SK-N-SH treated with all-trans-retinoic acid at 6 μM for 48 hours (cell line): ENCODE results near the gene SPATA25.

Experiments
- ATAC-seq: fragments of 200-7000 bp; cut with Tn5 transposase; 3 replicates; pipeline ENCODE4 v1.9.1; 2020; ENCODE audit warnings: mild to moderate bottlenecking, moderate library complexity
- ARNTL ChIP-seq: fragments of 450-650 bp; formaldehyde crosslinking; IDR thresholded peaks from 2 replicates; pipeline ENCODE4 v1.5.0; 2020; ENCODE audit warnings: low read depth, mild to moderate bottlenecking, moderate library complexity, borderline replicate concordance
- BACH2 ChIP-seq: fragments of 250-450 bp; sonication (Bioruptor Pico); IDR thresholded peaks from 2 replicates; pipeline ENCODE4 v1.9.0; 2021; ENCODE audit warnings: mild to moderate bottlenecking, borderline replicate concordance
- CSDC2 ChIP-seq: fragments of 250-450 bp; sonication (Bioruptor Pico); IDR thresholded peaks from 2 replicates; pipeline ENCODE4 v1.5.0; 2020; ENCODE audit warnings: mild to moderate bottlenecking, moderate library complexity
- ESRRG ChIP-seq: fragments of 250-450 bp; sonication (Bioruptor Pico); IDR thresholded peaks from 2 replicates; pipeline ENCODE4 v1.6.1; 2021; ENCODE audit warnings: mild to moderate bottlenecking
- GLIS3 ChIP-seq: fragments of 250-450 bp; sonication (Bioruptor Pico); IDR thresholded peaks from 2 replicates; pipeline ENCODE4 v1.5.0; 2020; ENCODE audit warnings: mild to moderate bottlenecking, moderate library complexity
- ISL1 ChIP-seq: fragments of 250-450 bp; sonication (Bioruptor Pico); IDR thresholded peaks from 2 replicates; pipeline ENCODE4 v2.1.2; 2022; ENCODE audit warnings: mild to moderate bottlenecking, moderate library complexity
- OSR1 ChIP-seq: fragments of 250-450 bp; sonication (Bioruptor Pico); IDR thresholded peaks from 2 replicates; pipeline ENCODE4 v1.8.0; 2022; ENCODE audit warnings: moderate library complexity, mild to moderate bottlenecking, inconsistent platforms
- PPARA ChIP-seq: fragments of 250-450 bp; sonication (Bioruptor Pico); IDR thresholded peaks from 2 replicates; pipeline ENCODE4 v1.5.0; 2020; ENCODE audit warnings: mild to moderate bottlenecking, borderline replicate concordance
- RARB ChIP-seq: fragments of 250-450 bp; sonication (Bioruptor Pico); IDR thresholded peaks from 2 replicates; pipeline ENCODE4 v1.8.0; 2021; ENCODE audit warnings: mild to moderate bottlenecking, moderate library complexity
- SNAI2 ChIP-seq: fragments of 250-450 bp; sonication (Bioruptor Pico); IDR thresholded peaks from 2 replicates; pipeline ENCODE4 v1.5.0; 2020; ENCODE audit warnings: mild to moderate bottlenecking, moderate library complexity
- TCF4 ChIP-seq: fragments of 250-450 bp; sonication (Bioruptor Pico); IDR thresholded peaks from 2 replicates; pipeline ENCODE4 v1.8.0; 2021; ENCODE audit warnings: mild to moderate bottlenecking, moderate library complexity, borderline replicate concordance
- TOX ChIP-seq: fragments of 250-450 bp; sonication (Bioruptor Pico); IDR thresholded peaks from 2 replicates; pipeline ENCODE4 v1.8.0; 2021; ENCODE audit warnings: mild to moderate bottlenecking, moderate library complexity, borderline replicate concordance
- ZC3H10 ChIP-seq: fragments of 250-450 bp; sonication (Bioruptor Pico); IDR thresholded peaks from 2 replicates; pipeline ENCODE4 v1.5.1; 2021; ENCODE audit warnings: mild to moderate bottlenecking, moderate library complexity
- ZFP3 ChIP-seq: fragments of 250-450 bp; sonication (Bioruptor Pico); IDR thresholded peaks from 2 replicates; pipeline ENCODE4 v1.5.0; 2020; ENCODE audit warnings: mild to moderate bottlenecking, moderate library complexity
- ZNF565 ChIP-seq: fragments of 450-650 bp; formaldehyde crosslinking; conservative IDR thresholded peaks from 2 replicates; pipeline ENCODE4 v1.5.0; 2020; ENCODE audit warnings: low read depth, mild to moderate bottlenecking, moderate library complexity
- ZNF8 ChIP-seq: fragments of 450-650 bp; formaldehyde crosslinking; IDR thresholded peaks from 2 replicates; pipeline ENCODE4 v1.5.0; 2020; ENCODE audit warnings: mild to moderate bottlenecking, moderate library complexity
- TF ChIP-seq, protein P1 (sequence below): fragments of 250-450 bp; sonication (Bioruptor Pico); IDR thresholded peaks from 2 replicates; pipeline ENCODE4 v1.8.0; 2021; ENCODE audit warnings: low read depth, mild to moderate bottlenecking, moderate library complexity, borderline replicate concordance
- TF ChIP-seq, protein P2 (sequence below): fragments of 250-450 bp; sonication (Bioruptor Pico); IDR thresholded peaks from 2 replicates; pipeline ENCODE4 v1.5.1; 2020; ENCODE audit warnings: low read depth, mild to moderate bottlenecking, moderate library complexity
- TF ChIP-seq, protein P3 (sequence below): fragments of 250-450 bp; sonication (Bioruptor Pico); IDR thresholded peaks from 2 replicates; pipeline ENCODE4 v1.5.0; 2020; ENCODE audit warnings: mild to moderate bottlenecking, moderate library complexity
- TF ChIP-seq, protein P4 (sequence below): fragments of 250-450 bp; sonication (Bioruptor Pico); IDR thresholded peaks from 2 replicates; pipeline ENCODE4 v1.5.1; 2021; ENCODE audit warnings: mild to moderate bottlenecking, moderate library complexity

SPATA25 gene

DNA sequence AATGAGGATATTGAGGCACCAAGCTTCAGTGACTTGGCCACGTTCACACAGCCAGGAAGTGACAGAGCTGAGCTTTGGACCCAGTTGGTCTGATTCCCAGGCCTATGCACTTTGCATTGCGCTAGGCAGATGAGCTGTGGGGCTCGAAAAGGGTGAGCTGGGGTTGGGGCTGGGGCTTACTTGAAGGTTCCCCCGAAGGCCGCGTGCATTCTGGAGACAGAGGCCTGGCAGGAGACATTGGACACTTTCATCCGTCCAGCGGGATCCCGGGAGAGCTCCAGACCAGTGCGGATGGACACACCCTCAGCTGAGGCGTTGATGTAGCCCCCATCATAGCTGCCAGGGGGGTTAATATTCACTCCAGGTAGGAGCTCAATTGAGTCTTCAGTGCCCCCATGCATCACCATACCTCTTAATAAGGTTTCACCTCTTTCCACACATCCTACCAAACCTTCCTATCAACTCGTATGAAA lies 21.9 kb upstream of the SPATA25 start:
- ATAC-seq: no peak

DNA sequence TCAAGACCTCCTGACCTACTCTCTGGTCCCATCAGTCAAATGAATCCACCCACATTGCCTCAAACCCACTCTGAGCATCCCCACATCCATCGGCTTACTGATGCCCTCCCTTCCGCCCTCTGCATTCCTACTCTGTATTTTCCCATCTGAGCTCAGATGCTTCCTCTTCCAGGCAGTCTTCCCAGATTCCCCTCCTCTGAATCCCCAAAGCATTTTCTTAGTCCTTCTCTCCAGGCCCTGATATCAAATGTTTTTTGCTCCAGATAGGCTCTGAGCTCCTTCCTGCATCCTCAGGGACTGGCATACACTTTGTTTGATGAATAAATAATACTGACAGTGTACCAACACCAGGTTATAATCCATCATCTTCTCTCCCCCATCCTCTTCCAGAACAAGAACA lies 20.7 kb upstream of the SPATA25 start:
- ATAC-seq: no peak
- TF ChIP-seq, protein P1, sequence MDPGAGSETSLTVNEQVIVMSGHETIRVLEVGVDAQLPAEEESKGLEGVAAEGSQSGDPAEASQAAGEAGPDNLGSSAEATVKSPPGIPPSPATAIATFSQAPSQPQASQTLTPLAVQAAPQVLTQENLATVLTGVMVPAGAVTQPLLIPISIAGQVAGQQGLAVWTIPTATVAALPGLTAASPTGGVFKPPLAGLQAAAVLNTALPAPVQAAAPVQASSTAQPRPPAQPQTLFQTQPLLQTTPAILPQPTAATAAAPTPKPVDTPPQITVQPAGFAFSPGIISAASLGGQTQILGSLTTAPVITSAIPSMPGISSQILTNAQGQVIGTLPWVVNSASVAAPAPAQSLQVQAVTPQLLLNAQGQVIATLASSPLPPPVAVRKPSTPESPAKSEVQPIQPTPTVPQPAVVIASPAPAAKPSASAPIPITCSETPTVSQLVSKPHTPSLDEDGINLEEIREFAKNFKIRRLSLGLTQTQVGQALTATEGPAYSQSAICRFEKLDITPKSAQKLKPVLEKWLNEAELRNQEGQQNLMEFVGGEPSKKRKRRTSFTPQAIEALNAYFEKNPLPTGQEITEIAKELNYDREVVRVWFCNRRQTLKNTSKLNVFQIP (CRISPR knock-in tag): no peak
- TF ChIP-seq, protein P2, sequence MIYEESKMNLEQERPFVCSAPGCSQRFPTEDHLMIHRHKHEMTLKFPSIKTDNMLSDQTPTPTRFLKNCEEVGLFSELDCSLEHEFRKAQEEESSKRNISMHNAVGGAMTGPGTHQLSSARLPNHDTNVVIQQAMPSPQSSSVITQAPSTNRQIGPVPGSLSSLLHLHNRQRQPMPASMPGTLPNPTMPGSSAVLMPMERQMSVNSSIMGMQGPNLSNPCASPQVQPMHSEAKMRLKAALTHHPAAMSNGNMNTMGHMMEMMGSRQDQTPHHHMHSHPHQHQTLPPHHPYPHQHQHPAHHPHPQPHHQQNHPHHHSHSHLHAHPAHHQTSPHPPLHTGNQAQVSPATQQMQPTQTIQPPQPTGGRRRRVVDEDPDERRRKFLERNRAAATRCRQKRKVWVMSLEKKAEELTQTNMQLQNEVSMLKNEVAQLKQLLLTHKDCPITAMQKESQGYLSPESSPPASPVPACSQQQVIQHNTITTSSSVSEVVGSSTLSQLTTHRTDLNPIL (CRISPR knock-in tag): no peak
- TF ChIP-seq ISL1 (CRISPR knock-in tag) (no peak), GLIS3 (CRISPR knock-in tag) (no peak), BACH2 (CRISPR knock-in tag) (no peak), ZNF565 (CRISPR knock-in tag) (no peak)
- TF ChIP-seq, protein P3, sequence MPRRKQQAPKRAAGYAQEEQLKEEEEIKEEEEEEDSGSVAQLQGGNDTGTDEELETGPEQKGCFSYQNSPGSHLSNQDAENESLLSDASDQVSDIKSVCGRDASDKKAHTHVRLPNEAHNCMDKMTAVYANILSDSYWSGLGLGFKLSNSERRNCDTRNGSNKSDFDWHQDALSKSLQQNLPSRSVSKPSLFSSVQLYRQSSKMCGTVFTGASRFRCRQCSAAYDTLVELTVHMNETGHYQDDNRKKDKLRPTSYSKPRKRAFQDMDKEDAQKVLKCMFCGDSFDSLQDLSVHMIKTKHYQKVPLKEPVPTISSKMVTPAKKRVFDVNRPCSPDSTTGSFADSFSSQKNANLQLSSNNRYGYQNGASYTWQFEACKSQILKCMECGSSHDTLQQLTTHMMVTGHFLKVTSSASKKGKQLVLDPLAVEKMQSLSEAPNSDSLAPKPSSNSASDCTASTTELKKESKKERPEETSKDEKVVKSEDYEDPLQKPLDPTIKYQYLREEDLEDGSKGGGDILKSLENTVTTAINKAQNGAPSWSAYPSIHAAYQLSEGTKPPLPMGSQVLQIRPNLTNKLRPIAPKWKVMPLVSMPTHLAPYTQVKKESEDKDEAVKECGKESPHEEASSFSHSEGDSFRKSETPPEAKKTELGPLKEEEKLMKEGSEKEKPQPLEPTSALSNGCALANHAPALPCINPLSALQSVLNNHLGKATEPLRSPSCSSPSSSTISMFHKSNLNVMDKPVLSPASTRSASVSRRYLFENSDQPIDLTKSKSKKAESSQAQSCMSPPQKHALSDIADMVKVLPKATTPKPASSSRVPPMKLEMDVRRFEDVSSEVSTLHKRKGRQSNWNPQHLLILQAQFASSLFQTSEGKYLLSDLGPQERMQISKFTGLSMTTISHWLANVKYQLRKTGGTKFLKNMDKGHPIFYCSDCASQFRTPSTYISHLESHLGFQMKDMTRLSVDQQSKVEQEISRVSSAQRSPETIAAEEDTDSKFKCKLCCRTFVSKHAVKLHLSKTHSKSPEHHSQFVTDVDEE (CRISPR knock-in tag): no peak
- TF ChIP-seq, protein P4, sequence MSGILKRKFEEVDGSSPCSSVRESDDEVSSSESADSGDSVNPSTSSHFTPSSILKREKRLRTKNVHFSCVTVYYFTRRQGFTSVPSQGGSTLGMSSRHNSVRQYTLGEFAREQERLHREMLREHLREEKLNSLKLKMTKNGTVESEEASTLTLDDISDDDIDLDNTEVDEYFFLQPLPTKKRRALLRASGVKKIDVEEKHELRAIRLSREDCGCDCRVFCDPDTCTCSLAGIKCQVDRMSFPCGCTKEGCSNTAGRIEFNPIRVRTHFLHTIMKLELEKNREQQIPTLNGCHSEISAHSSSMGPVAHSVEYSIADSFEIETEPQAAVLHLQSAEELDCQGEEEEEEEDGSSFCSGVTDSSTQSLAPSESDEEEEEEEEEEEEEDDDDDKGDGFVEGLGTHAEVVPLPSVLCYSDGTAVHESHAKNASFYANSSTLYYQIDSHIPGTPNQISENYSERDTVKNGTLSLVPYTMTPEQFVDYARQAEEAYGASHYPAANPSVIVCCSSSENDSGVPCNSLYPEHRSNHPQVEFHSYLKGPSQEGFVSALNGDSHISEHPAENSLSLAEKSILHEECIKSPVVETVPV: no peak

More for the DNA sequence above, 21.9 kb upstream of the SPATA25 start:
- no peak for TF ChIP-seq TCF4
- no peak for TF ChIP-seq PPARA (CRISPR knock-in tag)
- no peak for TF ChIP-seq GLIS3 (CRISPR knock-in tag)
- TF ChIP-seq SNAI2 (CRISPR knock-in tag): no peak
- TF ChIP-seq, protein P2 (CRISPR knock-in tag): no peak
- TF ChIP-seq ZC3H10 (CRISPR knock-in tag): no peak
- TF ChIP-seq ESRRG: no peak
- no peak for TF ChIP-seq BACH2 (CRISPR knock-in tag)
- TF ChIP-seq, protein P3 (CRISPR knock-in tag): no peak
- TF ChIP-seq TOX (CRISPR knock-in tag): no peak
- TF ChIP-seq RARB (CRISPR knock-in tag): no peak
- no peak for TF ChIP-seq ARNTL (CRISPR knock-in tag)
- TF ChIP-seq ZNF8: no peak
- no peak for TF ChIP-seq OSR1 (CRISPR knock-in tag)
- no peak for TF ChIP-seq CSDC2 (CRISPR knock-in tag)
- TF ChIP-seq, protein P4: no peak
- TF ChIP-seq, protein P1 (CRISPR knock-in tag): no peak
- TF ChIP-seq ZNF565 (CRISPR knock-in tag): no peak
- TF ChIP-seq ZFP3: no peak
